Right lobe of liver (tissue), 6 donors: ENCODE measurements around the gene ELOVL6. TPM values are rescaled to one million over a fixed set of nuclear protein-coding genes. Genes with fewer than 3 reads are reported as not detected.

Source experiments
- ATAC-seq, 4 donors: fragments of 200-7000 bp; cut with Tn5 transposase; one replicate each; pipeline ENCODE4 v1.9.1; 2020; ENCODE audit warnings: mild to moderate bottlenecking in 4 of 4, moderate library complexity in 4 of 4
- DNase-seq, 3 donors: peaks; one replicate each; pipeline ENCODE4 v3.0.0-alpha.2; 2020
- H3K27ac ChIP-seq, 3 donors: fragments of 200-600 bp; one replicate each; pipeline ENCODE4 v1.8.0; 2022
- H3K27me3 ChIP-seq, 2 donors: fragments of 200-600 bp; one replicate each; pipeline ENCODE4 v1.8.0; 2022
- H3K36me3 ChIP-seq, 4 donors: fragments of 200-600 bp; sonication (generic) in 1 of 4; one replicate each; pipeline versions ENCODE4 v1.5.1 to v1.8.0; 2017 to 2022; ENCODE audit warnings: control low read depth in 1 of 4
- H3K4me1 ChIP-seq, 4 donors: fragments of 200-600 bp; sonication (generic) in 1 of 4; one replicate each; pipeline versions ENCODE4 v1.5.1 to v1.8.0; 2017 to 2022; ENCODE audit warnings: control low read depth in 1 of 4
- H3K4me3 ChIP-seq, 3 donors: fragments of 200-600 bp; one replicate each; pipeline ENCODE4 v1.8.0; 2022
- H3K9me3 ChIP-seq, 4 donors: fragments of 200-600 bp; sonication (generic) in 1 of 4; one replicate each; pipeline versions ENCODE4 v1.5.1 to v1.8.0; 2017 to 2022; ENCODE audit warnings: control low read depth in 1 of 4
- POLR2A ChIP-seq: fragments of 450-650 bp; IDR thresholded peaks from one replicate; pipeline ENCODE4 v1.6.1; 2017; ENCODE audit warnings: antibody characterized with exemption, mild to moderate bottlenecking
- WGBS: methylation state at CpG from one replicate; pipeline ENCODE4 v1.1.6; 2018; ENCODE audit warnings: low coverage, low lambda C conversion rate; ENCODE audit not compliant: insufficient coverage; ENCODE audit errors: missing lambda C conversion rate; 5-methylcytosine and 5-hydroxymethylcytosine counted together
- intact Hi-C, 2 donors: fragments of 100-400 bp; cut with DNase I; formaldehyde crosslinking; loops; one replicate each; pipeline versions ENCODE4 v1.11.2 to v1.14.1; 2022
- total RNA-seq, 6 experiments: library from RNA; depleted of rRNA in 2 of 6; stranded (reverse); fragments of >200 nt in 2 of 6; fragmentation: NEBNext Ultra II Directional in 3 of 6; extraction: Animal tissue kit (Norgen Biotek cat#: 25700) in 3 of 6; gene quantifications; one replicate each; pipeline versions ENCODE4 v1.1.0 to v1.2.4, GENCODE V29; 2016 to 2023
- TF ChIP-seq, protein P1 (sequence below), 4 donors: fragments of 200-600 bp in 3 of 4; fragments of 450-650 bp in 1 of 4; IDR thresholded peaks; one replicate each; pipeline versions ENCODE4 v1.5.1 to v1.8.0; 2016 to 2022; ENCODE audit warnings: antibody characterized with exemption in 4 of 4, mild to moderate bottlenecking in 2 of 4
- donor health status: DM: no; HTN: yes; CAD: no.
- donor health status: DM: no; HTN: no; CAD: no.
- donor health status: DM: no; HTN: no; CAD: no.
- donor health status: DM: no; HTN: yes; CAD: no.
- donor health status: DM: no; HTN: yes; CAD: no.

The ELOVL6 gene
- total RNA-seq, 6 experiments from 2014 or later, result 21.5 to 94.8 (median 31.2) TPM

- intact Hi-C loops, result no loop called here
- Histone ChIP-seq H3K27me3 (no peaks in the 10 kb centered on the region), H3K27ac (no peak overlapping the region), H3K36me3 (no peaks in the 10 kb centered on the region), H3K4me1 (peaks cover 0 to 6% (median 0%) of the 10 kb centered on the region in 4 donors), H3K9me3 (no peaks in the 10 kb centered on the region), H3K4me3 (no peak overlapping the region)
- ATAC-seq (no peak), DNase-seq (no peak)
- no peak for TF ChIP-seq POLR2A
- TF ChIP-seq, protein P1, sequence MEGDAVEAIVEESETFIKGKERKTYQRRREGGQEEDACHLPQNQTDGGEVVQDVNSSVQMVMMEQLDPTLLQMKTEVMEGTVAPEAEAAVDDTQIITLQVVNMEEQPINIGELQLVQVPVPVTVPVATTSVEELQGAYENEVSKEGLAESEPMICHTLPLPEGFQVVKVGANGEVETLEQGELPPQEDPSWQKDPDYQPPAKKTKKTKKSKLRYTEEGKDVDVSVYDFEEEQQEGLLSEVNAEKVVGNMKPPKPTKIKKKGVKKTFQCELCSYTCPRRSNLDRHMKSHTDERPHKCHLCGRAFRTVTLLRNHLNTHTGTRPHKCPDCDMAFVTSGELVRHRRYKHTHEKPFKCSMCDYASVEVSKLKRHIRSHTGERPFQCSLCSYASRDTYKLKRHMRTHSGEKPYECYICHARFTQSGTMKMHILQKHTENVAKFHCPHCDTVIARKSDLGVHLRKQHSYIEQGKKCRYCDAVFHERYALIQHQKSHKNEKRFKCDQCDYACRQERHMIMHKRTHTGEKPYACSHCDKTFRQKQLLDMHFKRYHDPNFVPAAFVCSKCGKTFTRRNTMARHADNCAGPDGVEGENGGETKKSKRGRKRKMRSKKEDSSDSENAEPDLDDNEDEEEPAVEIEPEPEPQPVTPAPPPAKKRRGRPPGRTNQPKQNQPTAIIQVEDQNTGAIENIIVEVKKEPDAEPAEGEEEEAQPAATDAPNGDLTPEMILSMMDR (IDR thresholded peaks at IDR 0.05), result no peak
- WGBS, result 78% methylated on average over 2 of the region's 5 CpGs
Observed at GRCh38 chr4:110164251-110164650, 34.2 kb downstream of the ELOVL6 start.

GRCh38 chr4:110163327-110164069 lies 34.9 kb downstream of the ELOVL6 start:
- Histone ChIP-seq H3K9me3 (no peaks in the 10 kb centered on the region), H3K4me1 (peaks cover 0 to 13% (median 2%) of the 10 kb centered on the region in 4 donors), H3K36me3 (no peaks in the 10 kb centered on the region), H3K4me3 (no peak overlapping the region), H3K27ac (no peak overlapping the region), H3K27me3 (no peaks in the 10 kb centered on the region)
- ATAC-seq, result no peak
- no peak for TF ChIP-seq POLR2A
- TF ChIP-seq, protein P1 (IDR thresholded peaks at IDR 0.05), result no peak
- intact Hi-C loops, result no loop called here
- 79% methylated on average over 4 of the region's 4 CpGs for WGBS
- no peak for DNase-seq

DNA sequence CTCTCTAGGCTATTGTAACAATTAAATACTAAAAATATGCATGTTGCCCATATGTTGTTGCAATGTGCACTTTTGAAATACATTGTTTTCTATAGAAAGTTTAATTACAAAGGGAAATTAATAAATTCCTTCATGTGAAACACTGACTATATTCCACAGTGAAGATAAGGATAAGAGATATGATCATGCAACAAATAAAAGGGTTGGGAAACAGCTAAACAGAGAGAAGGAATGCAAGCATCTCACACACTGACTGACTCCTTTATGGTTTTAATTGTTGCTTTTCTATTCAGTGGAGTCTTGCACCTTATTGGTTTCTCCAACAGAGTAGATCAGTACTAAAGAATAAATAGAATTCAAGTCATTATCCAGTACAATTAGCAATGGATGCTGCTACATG lies 37.8 kb downstream of the ELOVL6 start:
- TF ChIP-seq, protein P1 (IDR thresholded peaks at IDR 0.05), result no peak
- TF ChIP-seq POLR2A, result no peak
- H3K36me3 ChIP-seq, result no peaks in the 10 kb centered on the region
- H3K4me3 ChIP-seq, result no peak overlapping the region
- intact Hi-C loops, result no loop called here
- peaks cover 0 to 7% (median 2%) of the 10 kb centered on the region in 4 donors for H3K4me1 ChIP-seq
- ATAC-seq, result no peak
- no peaks in the 10 kb centered on the region for H3K9me3 ChIP-seq
- DNase-seq, result no peak
- H3K27ac ChIP-seq, result no peak overlapping the region
- H3K27me3 ChIP-seq, result no peaks in the 10 kb centered on the region

DNA sequence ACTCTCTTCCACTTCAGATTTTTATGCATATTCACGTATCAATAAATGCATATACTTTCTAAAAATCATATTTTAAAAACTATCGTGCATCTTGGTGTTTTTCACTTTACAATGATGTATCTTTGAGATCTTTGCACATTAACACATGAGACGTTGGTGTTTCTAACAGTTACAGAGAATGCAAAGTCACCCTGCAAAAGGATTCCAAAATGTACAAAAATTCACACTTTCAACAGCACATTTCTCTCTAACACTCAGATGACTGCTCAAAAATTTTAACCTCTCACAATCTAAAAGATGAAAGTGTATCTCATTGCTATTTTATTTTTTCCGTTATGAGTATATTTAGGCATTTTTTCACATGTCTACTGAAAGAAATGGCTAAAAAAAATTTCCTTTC lies 38.9 kb downstream of the ELOVL6 start:
- H3K9me3 ChIP-seq, result no peaks in the 10 kb centered on the region
- no peak overlapping the region for H3K27ac ChIP-seq
- 73% methylated on average over 4 of the region's 4 CpGs for WGBS
- H3K27me3 ChIP-seq, result no peaks in the 10 kb centered on the region
- peaks cover 0 to 7% (median 2%) of the 10 kb centered on the region in 4 donors for H3K4me1 ChIP-seq
- no peak for TF ChIP-seq POLR2A
- TF ChIP-seq, protein P1 (IDR thresholded peaks at IDR 0.05), result no peak
- intact Hi-C loops, result no loop called here
- no peak overlapping the region for H3K4me3 ChIP-seq
- no peaks in the 10 kb centered on the region for H3K36me3 ChIP-seq
- ATAC-seq (no peak), DNase-seq (no peak)
